ENCODE measurements around the gene DPP6. TPM values are rescaled to one million over a fixed set of nuclear protein-coding genes. Genes with fewer than 3 reads are reported as not detected.
"Not testable (repeated sequence)": the region's sequence is repeated elsewhere in the genome, so short reads cannot be mapped to it uniquely, and the experiment has no call there.

The DPP6 gene
- total and polyA plus RNA-seq, 9 donors, result 3.3 to 11.5 (median 4.7) TPM

- not testable (repeated sequence) for H3K36me3 ChIP-seq (ENCODE audit: control insufficient read depth, insufficient read depth, low read length); H3K9me3 ChIP-seq (replicated peaks; ENCODE audit: control insufficient read depth, low read depth, low read length); H3K4me3 ChIP-seq (ENCODE audit: low read length); H3K27ac ChIP-seq (ENCODE audit: low read length); H3K27me3 ChIP-seq (ENCODE audit: control insufficient read depth, insufficient read depth, low read length); DNase-seq; H3K4me1 ChIP-seq (ENCODE audit: control insufficient read depth, insufficient read depth, low read length)
- no CpG with 5 or more reads among the region's 8 CpGs for WGBS (ENCODE audit: insufficient coverage)
Observed at GRCh38 chr7:154146707-154147038, 94.5 kb downstream of the DPP6 start.

- not testable (repeated sequence) for H3K27ac ChIP-seq (ENCODE audit: low read length); H3K27me3 ChIP-seq (ENCODE audit: control insufficient read depth, insufficient read depth, low read length); H3K9me3 ChIP-seq (replicated peaks; ENCODE audit: control insufficient read depth, low read depth, low read length); DNase-seq; H3K4me3 ChIP-seq (ENCODE audit: low read length); H3K4me1 ChIP-seq (ENCODE audit: control insufficient read depth, insufficient read depth, low read length); H3K36me3 ChIP-seq (ENCODE audit: control insufficient read depth, insufficient read depth, low read length)
- WGBS (ENCODE audit: insufficient coverage), result 75% methylated on average over 5 of the region's 10 CpGs
Observed at GRCh38 chr7:154148791-154149516, 96.8 kb downstream of the DPP6 start.

DNA sequence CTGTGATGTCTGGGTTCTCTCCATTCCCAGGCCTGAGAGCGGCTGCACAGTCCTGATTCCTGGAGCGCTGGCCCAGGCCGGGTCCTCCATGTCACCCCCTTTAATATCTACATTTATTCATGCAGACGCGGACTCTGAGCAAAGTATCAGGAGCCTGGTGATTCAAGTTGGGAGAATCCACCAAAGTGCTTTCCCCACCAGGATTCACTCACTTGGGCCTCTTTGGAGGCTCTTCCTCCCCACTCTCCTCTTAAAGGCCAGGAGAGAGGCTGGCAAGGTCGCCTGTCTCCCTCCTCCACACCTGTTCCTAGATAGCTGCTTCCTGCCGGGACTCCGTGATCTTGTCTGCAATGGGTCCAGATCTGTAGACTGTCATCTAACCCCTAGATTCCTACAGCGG, 98.5 kb downstream of the DPP6 start:
- H3K27ac ChIP-seq (ENCODE audit: low read length); H3K4me1 ChIP-seq (ENCODE audit: control insufficient read depth, insufficient read depth, low read length); H3K4me3 ChIP-seq (ENCODE audit: low read length); H3K27me3 ChIP-seq (ENCODE audit: control insufficient read depth, insufficient read depth, low read length); H3K36me3 ChIP-seq (ENCODE audit: control insufficient read depth, insufficient read depth, low read length); H3K9me3 ChIP-seq (replicated peaks; ENCODE audit: control insufficient read depth, low read depth, low read length); DNase-seq: not testable (repeated sequence)
- 92% methylated on average over 6 of the region's 9 CpGs for WGBS (ENCODE audit: insufficient coverage)

DNA sequence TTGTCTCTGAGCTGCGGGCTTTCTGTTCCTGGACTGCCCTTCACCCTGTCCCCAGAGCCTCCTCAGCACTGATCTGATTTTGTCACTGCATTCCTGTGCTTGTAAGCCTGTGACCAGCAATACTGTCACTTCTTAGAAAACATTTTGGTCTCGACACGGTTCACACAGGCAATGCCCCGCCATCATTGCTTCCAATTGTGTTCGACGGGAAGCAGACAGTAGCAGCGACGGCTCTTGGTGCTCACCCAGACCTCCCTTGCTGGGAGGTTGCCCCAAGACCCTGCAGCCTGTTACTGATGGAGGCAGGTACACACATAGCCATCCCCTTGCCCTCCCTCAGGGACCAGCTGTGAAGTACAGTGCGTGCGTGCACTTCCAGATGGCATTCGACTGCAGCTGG, 99.1 kb downstream of the DPP6 start:
- H3K27ac ChIP-seq (ENCODE audit: low read length); H3K4me3 ChIP-seq (ENCODE audit: low read length); H3K36me3 ChIP-seq (ENCODE audit: control insufficient read depth, insufficient read depth, low read length); DNase-seq; H3K27me3 ChIP-seq (ENCODE audit: control insufficient read depth, insufficient read depth, low read length); H3K4me1 ChIP-seq (ENCODE audit: control insufficient read depth, insufficient read depth, low read length); H3K9me3 ChIP-seq (replicated peaks; ENCODE audit: control insufficient read depth, low read depth, low read length): not testable (repeated sequence)
- WGBS (ENCODE audit: insufficient coverage), result 89% methylated on average over 11 of the region's 11 CpGs

GRCh38 chr7:154155928-154156327, 103.7 kb downstream of the DPP6 start:
- DNase-seq; H3K4me1 ChIP-seq (ENCODE audit: control insufficient read depth, insufficient read depth, low read length); H3K4me3 ChIP-seq (ENCODE audit: low read length); H3K27me3 ChIP-seq (ENCODE audit: control insufficient read depth, insufficient read depth, low read length); H3K27ac ChIP-seq (ENCODE audit: low read length); H3K9me3 ChIP-seq (replicated peaks; ENCODE audit: control insufficient read depth, low read depth, low read length); H3K36me3 ChIP-seq (ENCODE audit: control insufficient read depth, insufficient read depth, low read length): not testable (repeated sequence)
- no CpG with 5 or more reads among the region's 3 CpGs for WGBS (ENCODE audit: insufficient coverage)

DNA sequence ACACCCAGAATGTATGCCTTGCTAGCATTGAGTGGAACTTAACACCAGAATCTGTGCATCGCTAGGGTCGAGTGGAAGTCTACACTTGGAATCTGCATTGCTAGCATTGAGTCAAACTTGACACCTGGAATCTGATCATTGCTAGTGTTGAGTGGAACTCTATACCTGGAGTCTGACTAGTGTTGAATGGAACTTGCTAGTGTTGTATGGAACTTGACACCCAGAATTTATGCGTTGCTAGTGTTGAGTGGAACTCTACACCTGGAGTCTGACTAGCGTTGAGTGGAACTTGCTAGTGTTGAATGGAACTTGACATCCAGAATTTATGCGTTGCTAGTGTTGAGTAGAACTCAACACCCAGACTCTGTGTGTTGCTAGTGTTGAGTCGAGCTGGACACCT, 110.7 kb downstream of the DPP6 start:
- not testable (repeated sequence) for H3K27me3 ChIP-seq (ENCODE audit: control insufficient read depth, insufficient read depth, low read length)

DNA sequence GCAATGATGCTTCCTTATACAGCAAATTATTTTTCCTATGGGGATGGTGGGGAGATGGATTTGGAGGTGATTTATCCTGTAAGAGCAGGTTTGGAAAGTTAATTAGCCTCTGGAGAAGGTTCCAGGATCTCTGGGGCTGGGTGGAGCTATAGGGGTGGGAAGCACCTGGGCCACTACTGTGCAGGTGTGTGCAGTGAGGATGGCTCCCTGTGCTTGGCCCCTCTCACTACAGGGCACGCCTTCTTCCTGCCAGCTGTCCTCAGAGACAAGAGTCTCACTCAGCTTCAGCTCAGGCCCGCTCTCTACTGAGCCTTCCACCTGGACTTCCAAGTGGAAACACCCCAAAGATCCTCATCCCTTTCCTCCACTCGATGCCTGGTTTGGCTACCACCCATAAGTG, 111.4 kb downstream of the DPP6 start:
- DNase-seq; H3K27me3 ChIP-seq (ENCODE audit: control insufficient read depth, insufficient read depth, low read length); H3K36me3 ChIP-seq (ENCODE audit: control insufficient read depth, insufficient read depth, low read length); H3K9me3 ChIP-seq (replicated peaks; ENCODE audit: control insufficient read depth, low read depth, low read length); H3K4me1 ChIP-seq (ENCODE audit: control insufficient read depth, insufficient read depth, low read length); H3K27ac ChIP-seq (ENCODE audit: low read length); H3K4me3 ChIP-seq (ENCODE audit: low read length): not testable (repeated sequence)
- WGBS (ENCODE audit: insufficient coverage), result no CpG with 5 or more reads among the region's 3 CpGs

More for the DNA sequence above, 110.7 kb downstream of the DPP6 start:
- not testable (repeated sequence) for H3K4me3 ChIP-seq (ENCODE audit: low read length); H3K9me3 ChIP-seq (replicated peaks; ENCODE audit: control insufficient read depth, low read depth, low read length); H3K36me3 ChIP-seq (ENCODE audit: control insufficient read depth, insufficient read depth, low read length); H3K4me1 ChIP-seq (ENCODE audit: control insufficient read depth, insufficient read depth, low read length); DNase-seq; H3K27ac ChIP-seq (ENCODE audit: low read length)
- WGBS (ENCODE audit: insufficient coverage), result 66% methylated on average over 2 of the region's 6 CpGs

DNA sequence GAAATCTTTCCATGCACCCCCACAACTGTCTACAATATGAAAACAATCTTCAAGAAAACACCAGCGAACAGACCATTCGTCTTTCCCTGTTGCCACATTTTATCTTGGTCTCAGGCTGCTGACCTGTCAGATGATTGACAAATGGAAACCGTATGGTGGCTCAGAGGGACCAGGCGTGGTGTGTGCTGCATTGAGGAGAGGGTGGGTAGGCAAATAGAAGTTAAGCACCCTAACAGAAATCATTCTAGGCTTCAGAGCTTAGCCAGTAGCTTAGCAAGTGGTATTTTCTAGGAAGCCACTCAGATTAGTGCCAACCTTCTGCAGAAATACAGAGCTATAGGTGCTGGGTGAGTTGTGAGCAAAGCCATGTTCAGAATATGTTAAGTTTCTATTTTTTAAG, 114.9 kb downstream of the DPP6 start:
- H3K36me3 ChIP-seq (ENCODE audit: control insufficient read depth, insufficient read depth, low read length), result no peaks in the 10 kb centered on the region
- no peaks in the 10 kb centered on the region for H3K9me3 ChIP-seq (replicated peaks; ENCODE audit: control insufficient read depth, low read depth, low read length)
- no peaks in the 10 kb centered on the region for H3K27me3 ChIP-seq (ENCODE audit: control insufficient read depth, insufficient read depth, low read length)
- no peaks in the 10 kb centered on the region for H3K4me1 ChIP-seq (ENCODE audit: control insufficient read depth, insufficient read depth, low read length)
- H3K27ac ChIP-seq (ENCODE audit: low read length), result no peak overlapping the region
- no peak for DNase-seq
- no peak overlapping the region for H3K4me3 ChIP-seq (ENCODE audit: low read length)
- WGBS (ENCODE audit: insufficient coverage), result no CpG with 5 or more reads among the region's 4 CpGs

GRCh38 chr7:154167807-154168206, 115.6 kb downstream of the DPP6 start:
- H3K4me3 ChIP-seq (ENCODE audit: low read length), result no peak overlapping the region
- WGBS (ENCODE audit: insufficient coverage), result 34% methylated on average over 3 of the region's 4 CpGs

DNA sequence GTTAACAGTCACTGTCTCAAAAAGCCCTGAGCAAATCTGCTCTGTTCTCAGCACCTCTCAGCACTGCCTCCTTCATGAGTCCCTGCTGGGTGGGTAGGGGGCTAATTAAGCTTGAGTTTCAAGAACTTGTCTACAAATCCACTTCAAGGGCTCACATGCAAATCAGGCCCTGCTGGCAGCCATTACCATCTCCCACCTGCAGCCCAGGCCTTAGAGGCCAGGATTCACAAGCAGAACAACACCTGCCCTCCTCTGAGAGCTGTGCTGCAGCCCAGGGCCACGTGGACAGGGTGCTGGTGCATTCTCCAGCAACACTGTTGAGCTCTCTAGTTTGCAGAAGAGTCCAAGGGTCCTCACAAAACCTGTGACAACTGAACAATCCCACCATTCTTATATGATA, 119.2 kb downstream of the DPP6 start:
- no peak overlapping the region for H3K27ac ChIP-seq (ENCODE audit: low read length)
- H3K27me3 ChIP-seq (ENCODE audit: control insufficient read depth, insufficient read depth, low read length), result no peaks in the 10 kb centered on the region
- H3K9me3 ChIP-seq (replicated peaks; ENCODE audit: control insufficient read depth, low read depth, low read length), result no peaks in the 10 kb centered on the region
- no peak for DNase-seq
- no peaks in the 10 kb centered on the region for H3K36me3 ChIP-seq (ENCODE audit: control insufficient read depth, insufficient read depth, low read length)
- no peaks in the 10 kb centered on the region for H3K4me1 ChIP-seq (ENCODE audit: control insufficient read depth, insufficient read depth, low read length)
- WGBS (ENCODE audit: insufficient coverage), result no CpG with 5 or more reads among the region's 1 CpG
- no peak overlapping the region for H3K4me3 ChIP-seq (ENCODE audit: low read length)

More at GRCh38 chr7:154167807-154168206, 115.6 kb downstream of the DPP6 start:
- peak; percentile 27 for DNase-seq
- Histone ChIP-seq H3K4me1 (ENCODE audit: control insufficient read depth, insufficient read depth, low read length) (no peaks in the 10 kb centered on the region), H3K27ac (ENCODE audit: low read length) (no peak overlapping the region), H3K9me3 (replicated peaks; ENCODE audit: control insufficient read depth, low read depth, low read length) (no peaks in the 10 kb centered on the region), H3K36me3 (ENCODE audit: control insufficient read depth, insufficient read depth, low read length) (no peaks in the 10 kb centered on the region), H3K27me3 (ENCODE audit: control insufficient read depth, insufficient read depth, low read length) (no peaks in the 10 kb centered on the region)

GRCh38 chr7:154172236-154172635, 120.0 kb downstream of the DPP6 start:
- Histone ChIP-seq H3K27me3 (ENCODE audit: control insufficient read depth, insufficient read depth, low read length) (no peaks in the 10 kb centered on the region), H3K4me3 (ENCODE audit: low read length) (no peak overlapping the region), H3K4me1 (ENCODE audit: control insufficient read depth, insufficient read depth, low read length) (no peaks in the 10 kb centered on the region), H3K9me3 (replicated peaks; ENCODE audit: control insufficient read depth, low read depth, low read length) (no peaks in the 10 kb centered on the region), H3K27ac (ENCODE audit: low read length) (no peak overlapping the region), H3K36me3 (ENCODE audit: control insufficient read depth, insufficient read depth, low read length) (no peaks in the 10 kb centered on the region)
- 100% methylated on average over 1 of the region's 3 CpGs for WGBS (ENCODE audit: insufficient coverage)
- no peak for DNase-seq
